Measurements from ENCODE around the gene NIT1.

DNA sequence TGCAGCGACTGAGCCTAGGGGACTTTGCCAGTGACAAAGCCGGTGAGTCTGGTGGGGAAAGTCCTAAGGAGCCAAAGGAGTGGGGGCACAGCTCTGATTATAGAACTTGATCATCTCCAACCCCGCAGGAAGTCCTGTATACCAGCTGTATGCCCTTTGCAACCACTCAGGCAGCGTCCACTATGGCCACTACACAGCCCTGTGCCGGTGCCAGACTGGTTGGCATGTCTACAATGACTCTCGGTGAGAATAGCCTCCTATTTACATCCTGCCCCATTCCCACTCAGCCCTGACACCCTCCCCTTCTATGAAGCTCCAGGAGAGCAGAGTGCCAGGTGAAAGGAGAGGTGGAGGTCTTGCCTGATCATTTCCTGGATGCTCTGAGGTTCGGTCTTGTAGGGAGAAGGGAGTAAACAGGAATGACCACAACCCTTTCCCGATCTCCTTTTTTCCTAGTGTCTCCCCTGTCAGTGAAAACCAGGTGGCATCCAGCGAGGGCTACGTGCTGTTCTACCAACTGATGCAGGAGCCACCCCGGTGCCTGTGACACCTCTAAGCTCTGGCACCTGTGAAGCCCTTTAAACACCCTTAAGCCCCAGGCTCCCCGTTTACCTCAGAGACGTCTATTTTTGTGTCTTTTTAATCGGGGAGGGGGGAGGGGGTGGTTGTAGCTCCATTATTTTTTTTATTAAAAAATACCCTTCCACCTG lies 47.2 kb downstream of the NIT1 start:
- TF ChIP-seq, protein P1, sequence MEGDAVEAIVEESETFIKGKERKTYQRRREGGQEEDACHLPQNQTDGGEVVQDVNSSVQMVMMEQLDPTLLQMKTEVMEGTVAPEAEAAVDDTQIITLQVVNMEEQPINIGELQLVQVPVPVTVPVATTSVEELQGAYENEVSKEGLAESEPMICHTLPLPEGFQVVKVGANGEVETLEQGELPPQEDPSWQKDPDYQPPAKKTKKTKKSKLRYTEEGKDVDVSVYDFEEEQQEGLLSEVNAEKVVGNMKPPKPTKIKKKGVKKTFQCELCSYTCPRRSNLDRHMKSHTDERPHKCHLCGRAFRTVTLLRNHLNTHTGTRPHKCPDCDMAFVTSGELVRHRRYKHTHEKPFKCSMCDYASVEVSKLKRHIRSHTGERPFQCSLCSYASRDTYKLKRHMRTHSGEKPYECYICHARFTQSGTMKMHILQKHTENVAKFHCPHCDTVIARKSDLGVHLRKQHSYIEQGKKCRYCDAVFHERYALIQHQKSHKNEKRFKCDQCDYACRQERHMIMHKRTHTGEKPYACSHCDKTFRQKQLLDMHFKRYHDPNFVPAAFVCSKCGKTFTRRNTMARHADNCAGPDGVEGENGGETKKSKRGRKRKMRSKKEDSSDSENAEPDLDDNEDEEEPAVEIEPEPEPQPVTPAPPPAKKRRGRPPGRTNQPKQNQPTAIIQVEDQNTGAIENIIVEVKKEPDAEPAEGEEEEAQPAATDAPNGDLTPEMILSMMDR (IDR thresholded peaks at IDR 0.05), result no peak
- no peak for TF ChIP-seq POLR2A (IDR thresholded peaks at IDR 0.05)

All from adrenal gland (tissue), 5 donors.